HG03575 (cell line): Measurements from ENCODE around the gene HBM.
"Not testable (repeated sequence)": the region's sequence is repeated elsewhere in the genome, so short reads cannot be mapped to it uniquely, and the experiment has no call there.

Experiments used
- ATAC-seq: cut with Tn5 transposase; IDR thresholded peaks from one replicate; pipeline ENCODE4 v1.9.1; 2021; ENCODE audit not compliant: unreplicated experiment, insufficient number of reproducible peaks, low FRiP score; ENCODE audit errors: extremely low read depth

Gene HBM

GRCh38 chr16:143047-143446 is 22.7 kb upstream of the HBM start:
- ATAC-seq, result no peak

GRCh38 chr16:143456-143855 is 22.3 kb upstream of the HBM start:
- no peak for ATAC-seq

GRCh38 chr16:144797-145252 is 21.0 kb upstream of the HBM start:
- no peak for ATAC-seq

- no peak for ATAC-seq
Observed at GRCh38 chr16:146646-147045, 19.1 kb upstream of the HBM start.

GRCh38 chr16:149024-149660 is 16.6 kb upstream of the HBM start:
- no peak for ATAC-seq

- ATAC-seq, result no peak
Observed at GRCh38 chr16:152141-153128, 13.3 kb upstream of the HBM start, which contains the start of gene HBZ. Gene HBZ (plus strand): TSS chr16:152644. CDS start chr16:152910, 266 bp downstream.

GRCh38 chr16:153129-153521 is 12.7 kb upstream of the HBM start:
- not testable (repeated sequence) for ATAC-seq

GRCh38 chr16:153550-154216 is 12.1 kb upstream of the HBM start:
- not testable (repeated sequence) for ATAC-seq

- ATAC-seq, result no peak
Observed at GRCh38 chr16:154217-155030, 11.4 kb upstream of the HBM start.

GRCh38 chr16:155031-155398 is 10.8 kb upstream of the HBM start:
- no peak for ATAC-seq

- ATAC-seq, result no peak
Observed at GRCh38 chr16:159136-159849, 6.5 kb upstream of the HBM start.

- ATAC-seq, result not testable (repeated sequence)
Observed at GRCh38 chr16:160242-160641, 5.5 kb upstream of the HBM start.

GRCh38 chr16:160691-161190 is 5.0 kb upstream of the HBM start:
- ATAC-seq, result no peak

GRCh38 chr16:162271-162991 is 3.3 kb upstream of the HBM start:
- ATAC-seq, result no peak

GRCh38 chr16:163139-163538 is 2.6 kb upstream of the HBM start:
- not testable (repeated sequence) for ATAC-seq

- not testable (repeated sequence) for ATAC-seq
Observed at GRCh38 chr16:163696-164095, 2.1 kb upstream of the HBM start.

GRCh38 chr16:164134-164823 is 1.5 kb upstream of the HBM start:
- ATAC-seq, result not testable (repeated sequence)
